Measurements from ENCODE around the gene GNAS-AS1.
A peak's percentile ranks its signal among the peaks of the same experiment; 100 is the strongest.

GNAS-AS1 gene

DNA sequence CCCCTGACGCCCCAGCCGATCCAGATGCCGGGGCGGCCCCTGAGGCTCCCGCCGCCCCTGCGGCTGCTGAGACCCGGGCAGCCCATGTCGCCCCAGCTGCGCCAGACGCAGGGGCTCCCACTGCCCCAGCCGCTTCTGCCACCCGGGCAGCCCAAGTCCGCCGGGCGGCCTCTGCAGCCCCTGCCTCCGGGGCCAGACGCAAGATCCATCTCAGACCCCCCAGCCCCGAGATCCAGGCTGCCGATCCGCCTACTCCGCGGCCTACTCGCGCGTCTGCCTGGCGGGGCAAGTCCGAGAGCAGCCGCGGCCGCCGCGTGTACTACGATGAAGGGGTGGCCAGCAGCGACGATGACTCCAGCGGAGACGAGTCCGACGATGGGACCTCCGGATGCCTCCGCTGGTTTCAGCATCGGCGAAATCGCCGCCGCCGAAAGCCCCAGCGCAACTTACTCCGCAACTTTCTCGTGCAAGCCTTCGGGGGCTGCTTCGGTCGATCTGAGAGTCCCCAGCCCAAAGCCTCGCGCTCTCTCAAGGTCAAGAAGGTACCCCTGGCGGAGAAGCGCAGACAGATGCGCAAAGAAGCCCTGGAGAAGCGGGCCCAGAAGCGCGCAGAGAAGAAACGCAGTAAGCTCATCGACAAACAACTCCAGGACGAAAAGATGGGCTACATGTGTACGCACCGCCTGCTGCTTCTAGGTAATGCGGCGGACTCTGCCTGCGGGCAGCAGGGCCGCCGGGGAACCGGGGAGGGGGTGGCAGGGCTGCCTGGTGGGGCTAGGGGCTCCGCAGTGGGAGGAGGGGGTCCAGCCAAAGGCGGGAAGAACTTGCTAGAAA is 4.2 kb upstream of the GNAS-AS1 start:
- Histone ChIP-seq H3K9ac (ENCODE audit: insufficient read length, low read depth) (peak overlapping the region; percentile 76), H3K4me1 (ENCODE audit: insufficient read depth, insufficient read length) (peaks cover 24% of the 10 kb centered on the region), H3K36me3 (ENCODE audit: insufficient read depth, insufficient read length, low read length) (no peaks in the 10 kb centered on the region), H3K27me3 (ENCODE audit: insufficient read depth, insufficient read length) (peaks cover 84% of the 10 kb centered on the region), H3K9me3 (ENCODE audit: insufficient read depth, low read length) (no peaks in the 10 kb centered on the region), H3K4me3 (ENCODE audit: insufficient read length, low read depth) (peak overlapping the region; percentile 47)
- peak; percentile 7 for TF ChIP-seq SUZ12 (IDR thresholded peaks at IDR 0.05; ENCODE audit: extremely low read depth, insufficient read depth, insufficient read length)
- no peak for TF ChIP-seq ZNF274 (IDR thresholded peaks at IDR 0.05; ENCODE audit: low read depth, low read length)
- no peak for DNase-seq (ENCODE audit: low read depth, low spot score)

- Histone ChIP-seq H3K27me3 (ENCODE audit: insufficient read depth, insufficient read length) (peaks cover 82% of the 10 kb centered on the region), H3K4me3 (ENCODE audit: insufficient read length, low read depth) (peak overlapping the region; percentile 47), H3K9ac (ENCODE audit: insufficient read length, low read depth) (peak overlapping the region; percentile 76), H3K9me3 (ENCODE audit: insufficient read depth, low read length) (no peaks in the 10 kb centered on the region), H3K36me3 (ENCODE audit: insufficient read depth, insufficient read length, low read length) (peaks cover 6% of the 10 kb centered on the region), H3K4me1 (ENCODE audit: insufficient read depth, insufficient read length) (peaks cover 24% of the 10 kb centered on the region)
- DNase-seq (ENCODE audit: low read depth, low spot score): no peak
- no peak for TF ChIP-seq YY1 (IDR thresholded peaks at IDR 0.05; ENCODE audit: insufficient read depth, insufficient read length)
- TF ChIP-seq SUZ12 (IDR thresholded peaks at IDR 0.05; ENCODE audit: extremely low read depth, insufficient read depth, insufficient read length): no peak
- TF ChIP-seq ZNF274 (IDR thresholded peaks at IDR 0.05; ENCODE audit: low read depth, low read length): no peak
Observed at GRCh38 chr20:58853976-58854637, 3.4 kb upstream of the GNAS-AS1 start.

DNA sequence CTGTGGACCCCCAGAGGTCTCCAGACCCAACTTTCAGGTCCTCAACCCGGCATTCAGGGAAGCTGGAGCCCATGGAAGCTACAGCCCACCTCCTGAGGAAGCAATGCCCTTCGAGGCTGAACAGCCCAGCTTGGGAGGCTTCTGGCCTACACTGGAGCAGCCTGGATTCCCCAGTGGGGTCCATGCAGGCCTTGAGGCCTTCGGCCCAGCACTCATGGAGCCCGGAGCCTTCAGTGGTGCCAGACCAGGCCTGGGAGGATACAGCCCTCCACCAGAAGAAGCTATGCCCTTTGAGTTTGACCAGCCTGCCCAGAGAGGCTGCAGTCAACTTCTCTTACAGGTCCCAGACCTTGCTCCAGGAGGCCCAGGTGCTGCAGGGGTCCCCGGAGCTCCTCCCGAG is 2.8 kb upstream of the GNAS-AS1 start:
- Histone ChIP-seq H3K36me3 (ENCODE audit: insufficient read depth, insufficient read length, low read length) (peaks cover 11% of the 10 kb centered on the region), H3K4me1 (ENCODE audit: insufficient read depth, insufficient read length) (peaks cover 24% of the 10 kb centered on the region), H3K4me3 (ENCODE audit: insufficient read length, low read depth) (no peak overlapping the region), H3K9ac (ENCODE audit: insufficient read length, low read depth) (peak overlapping the region; percentile 54), H3K27me3 (ENCODE audit: insufficient read depth, insufficient read length) (peaks cover 78% of the 10 kb centered on the region), H3K9me3 (ENCODE audit: insufficient read depth, low read length) (no peaks in the 10 kb centered on the region)
- no peak for TF ChIP-seq ZNF274 (IDR thresholded peaks at IDR 0.05; ENCODE audit: low read depth, low read length)
- no peak for TF ChIP-seq YY1 (IDR thresholded peaks at IDR 0.05; ENCODE audit: insufficient read depth, insufficient read length)
- TF ChIP-seq SUZ12 (IDR thresholded peaks at IDR 0.05; ENCODE audit: extremely low read depth, insufficient read depth, insufficient read length): no peak
- DNase-seq (ENCODE audit: low read depth, low spot score): no peak

DNA sequence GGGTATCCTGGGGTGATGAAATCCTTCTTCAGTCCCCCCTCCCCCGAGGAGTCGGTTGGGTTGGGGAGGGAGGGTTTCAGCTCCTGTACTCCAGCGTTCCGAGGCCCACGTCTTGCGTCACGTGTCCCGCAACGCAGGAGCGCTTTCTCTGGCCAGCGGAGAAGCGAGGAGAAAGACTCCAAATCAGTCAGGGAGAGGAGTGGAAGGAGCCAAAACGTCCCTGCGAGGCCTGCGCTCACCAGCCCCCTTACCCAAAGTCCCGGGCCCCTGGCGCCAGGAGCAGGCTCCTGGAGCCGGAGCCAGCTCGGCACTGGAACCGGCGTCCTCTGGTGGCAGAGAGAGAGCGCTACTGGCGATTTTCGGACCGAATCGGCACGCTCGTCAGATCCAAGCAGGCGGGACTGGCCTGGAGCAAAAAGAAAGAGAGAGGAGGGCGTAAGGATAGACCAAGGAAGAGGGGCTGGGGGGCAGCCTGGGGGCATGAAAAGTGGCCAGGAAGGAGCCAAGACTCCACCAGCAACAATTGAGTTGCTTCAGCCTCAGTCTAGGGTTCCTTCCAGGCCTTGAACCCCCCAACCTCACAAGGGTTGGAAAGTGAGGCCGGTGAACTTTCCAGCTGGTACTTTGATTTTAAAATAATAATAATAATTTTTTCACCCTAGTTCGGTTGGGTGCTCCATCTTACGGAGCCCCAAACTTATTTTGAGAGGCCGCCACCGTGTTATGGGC is 2.0 kb upstream of the GNAS-AS1 start, which contains the start of gene GNAS:
GNAS (plus strand) TSS at position 174 of the 729 bp plus-strand sequence.
- Histone ChIP-seq H3K9ac (ENCODE audit: insufficient read length, low read depth) (peak within 1 kb of the TSS; percentile 43), H3K4me1 (ENCODE audit: insufficient read depth, insufficient read length) (peaks cover 24% of the 10 kb centered on the region), H3K9me3 (ENCODE audit: insufficient read depth, low read length) (no peaks in the 10 kb centered on the region), H3K4me3 (ENCODE audit: insufficient read length, low read depth) (peak within 1 kb of the TSS; percentile 93), H3K27me3 (ENCODE audit: insufficient read depth, insufficient read length) (peaks cover 70% of the 10 kb centered on the region), H3K36me3 (ENCODE audit: insufficient read depth, insufficient read length, low read length) (peaks cover 19% of the 10 kb centered on the region)
- TF ChIP-seq ZNF274 (IDR thresholded peaks at IDR 0.05; ENCODE audit: low read depth, low read length): no peak
- no peak for TF ChIP-seq YY1 (IDR thresholded peaks at IDR 0.05; ENCODE audit: insufficient read depth, insufficient read length)
- TF ChIP-seq SUZ12 (IDR thresholded peaks at IDR 0.05; ENCODE audit: extremely low read depth, insufficient read depth, insufficient read length): no peak
- peak; percentile 87 for DNase-seq (ENCODE audit: low read depth, low spot score)

DNA sequence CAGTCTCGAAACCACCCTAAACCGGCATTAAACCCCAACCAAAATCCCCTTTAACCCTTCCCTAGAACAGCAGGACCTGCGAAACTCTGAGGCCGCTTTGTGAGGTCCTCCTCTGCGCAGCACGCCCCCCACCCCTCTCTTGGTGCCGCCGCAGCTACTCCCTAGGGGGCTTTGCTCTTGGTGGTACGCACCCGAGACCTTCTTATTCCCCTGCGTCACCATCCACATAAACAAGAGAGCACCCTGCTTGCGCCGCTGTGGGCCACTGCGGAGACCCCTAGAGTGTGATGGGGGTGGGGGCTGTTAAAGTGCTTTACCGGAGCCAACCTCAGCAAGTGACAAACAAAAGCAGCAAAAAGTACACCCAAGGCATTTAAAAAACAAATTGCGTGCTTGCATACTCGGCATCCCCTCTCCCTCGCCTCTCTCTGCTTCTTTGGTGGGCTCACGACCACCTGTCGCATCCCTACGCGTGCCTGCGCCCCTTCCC is 1.3 kb upstream of the GNAS-AS1 start:
- TF ChIP-seq YY1 (IDR thresholded peaks at IDR 0.05; ENCODE audit: insufficient read depth, insufficient read length) (no peak), ZNF274 (IDR thresholded peaks at IDR 0.05; ENCODE audit: low read depth, low read length) (no peak), SUZ12 (IDR thresholded peaks at IDR 0.05; ENCODE audit: extremely low read depth, insufficient read depth, insufficient read length) (no peak)
- no peak for DNase-seq (ENCODE audit: low read depth, low spot score)
- peaks cover 26% of the 10 kb centered on the region for H3K36me3 ChIP-seq (ENCODE audit: insufficient read depth, insufficient read length, low read length)
- H3K9me3 ChIP-seq (ENCODE audit: insufficient read depth, low read length): no peaks in the 10 kb centered on the region
- H3K4me1 ChIP-seq (ENCODE audit: insufficient read depth, insufficient read length): peaks cover 26% of the 10 kb centered on the region
- peaks cover 63% of the 10 kb centered on the region for H3K27me3 ChIP-seq (ENCODE audit: insufficient read depth, insufficient read length)
- peak overlapping the region; percentile 93 for H3K4me3 ChIP-seq (ENCODE audit: insufficient read length, low read depth)
- peak overlapping the region; percentile 43 for H3K9ac ChIP-seq (ENCODE audit: insufficient read length, low read depth)

- DNase-seq (ENCODE audit: low read depth, low spot score): no peak
- TF ChIP-seq YY1 (IDR thresholded peaks at IDR 0.05; ENCODE audit: insufficient read depth, insufficient read length) (no peak), ZNF274 (IDR thresholded peaks at IDR 0.05; ENCODE audit: low read depth, low read length) (no peak), SUZ12 (IDR thresholded peaks at IDR 0.05; ENCODE audit: extremely low read depth, insufficient read depth, insufficient read length) (peak; percentile 81)
- no peaks in the 10 kb centered on the region for H3K9me3 ChIP-seq (ENCODE audit: insufficient read depth, low read length)
- peaks cover 31% of the 10 kb centered on the region for H3K36me3 ChIP-seq (ENCODE audit: insufficient read depth, insufficient read length, low read length)
- peaks cover 57% of the 10 kb centered on the region for H3K27me3 ChIP-seq (ENCODE audit: insufficient read depth, insufficient read length)
- H3K9ac ChIP-seq (ENCODE audit: insufficient read length, low read depth): peak overlapping the region; percentile 43
- H3K4me3 ChIP-seq (ENCODE audit: insufficient read length, low read depth): peak overlapping the region; percentile 93
- peaks cover 27% of the 10 kb centered on the region for H3K4me1 ChIP-seq (ENCODE audit: insufficient read depth, insufficient read length)
Observed at GRCh38 chr20:58851221-58851968, 693 bp upstream of the GNAS-AS1 start.

Data from NT2/D1 (cell line).